Brain microvascular endothelial cell (primary cell): ENCODE data around the gene DHH.

Experiments
- DNase-seq: peaks from one replicate; pipeline ENCODE4 v3.0.0-alpha.2; 2020
- H3K27ac ChIP-seq: fragments of 250-450 bp; sonication (Bioruptor Pico); 2 replicates; pipeline ENCODE4 v1.5.1; 2020; ENCODE audit warnings: mild to moderate bottlenecking, moderate library complexity
- H3K27me3 ChIP-seq: fragments of 250-450 bp; sonication (Bioruptor Pico); replicated peaks from 2 replicates; pipeline ENCODE4 v1.5.1; 2020; ENCODE audit warnings: mild to moderate bottlenecking
- H3K36me3 ChIP-seq: fragments of 250-450 bp; sonication (Bioruptor Pico); replicated peaks from 2 replicates; pipeline ENCODE4 v1.5.1; 2020; ENCODE audit warnings: mild to moderate bottlenecking
- H3K4me3 ChIP-seq: 2 replicates; pipeline ENCODE4 v1.5.1; 2011; ENCODE audit warnings: low read depth, mild to moderate bottlenecking, control low read depth, low read length, moderate library complexity
- CTCF ChIP-seq: IDR thresholded peaks from 2 replicates; pipeline ENCODE4 v1.5.1; 2011; ENCODE audit warnings: low read depth, mild to moderate bottlenecking, moderate library complexity, low read length, control low read depth, inconsistent platforms; ENCODE audit errors: missing control alignments
- in situ Hi-C: cut with HindIII; loops from 2 replicates; pipeline ENCODE4 v1.10.0; 2017; ENCODE audit warnings: low sequenced_read_pairs, low pct_ligation_motif_present

DHH gene

DNA sequence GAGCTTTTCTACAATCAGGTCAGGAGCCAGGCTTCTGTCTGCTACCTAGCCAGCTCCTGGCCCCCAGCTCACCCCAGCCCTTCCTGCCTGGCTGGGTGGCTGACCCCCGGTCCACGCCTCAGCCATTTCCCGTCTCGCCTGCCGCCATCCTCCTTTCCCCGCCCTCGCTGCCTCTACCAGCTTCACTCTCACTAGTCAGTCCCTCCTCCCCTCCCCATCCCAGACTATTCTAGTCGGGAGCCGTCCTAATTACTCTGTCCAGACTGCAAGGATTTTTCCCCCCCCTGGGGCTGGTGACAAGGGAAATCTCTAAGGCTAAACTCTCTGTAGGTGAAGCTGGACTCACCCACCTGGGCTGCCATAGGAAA is 825 bp downstream of the DHH start:
- Histone ChIP-seq H3K36me3 (peaks cover 25% of the 10 kb centered on the region), H3K27ac (no peak overlapping the region), H3K4me3 (no peak overlapping the region), H3K27me3 (peaks cover 12% of the 10 kb centered on the region)
- in situ Hi-C loops = no loop called here
- no peak for TF ChIP-seq CTCF
- DNase-seq = no peak

DNA sequence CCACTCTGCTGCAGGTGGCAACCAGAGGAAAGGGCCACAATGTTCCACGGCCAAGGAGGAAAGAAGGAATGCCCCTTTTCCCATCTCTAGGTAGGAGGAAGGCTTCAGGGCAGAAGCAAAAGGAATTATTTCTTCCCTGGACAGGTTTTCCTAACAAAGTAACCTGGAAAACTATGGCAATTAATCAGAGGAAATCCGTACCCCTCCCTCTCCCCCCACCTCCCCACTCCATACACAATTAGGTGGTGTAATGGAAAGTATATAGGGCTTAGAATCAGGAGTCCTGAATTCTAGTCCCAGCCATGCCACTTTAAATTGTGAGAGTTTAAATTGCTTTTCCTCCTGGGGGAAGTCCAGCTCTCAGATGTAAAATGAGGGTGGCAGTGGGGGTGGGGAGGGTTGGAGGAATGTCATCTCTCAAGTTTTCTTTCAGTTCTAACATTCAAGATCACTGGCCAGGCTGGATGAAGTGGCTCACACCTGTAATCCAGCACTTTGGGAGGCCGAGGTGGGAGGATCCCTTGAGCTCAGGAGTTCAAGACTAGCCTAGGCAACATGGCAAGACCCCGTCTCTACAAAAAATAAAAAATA is 1.7 kb downstream of the DHH start:
- Histone ChIP-seq H3K27ac (no peak overlapping the region), H3K27me3 (peaks cover 12% of the 10 kb centered on the region), H3K36me3 (peaks cover 17% of the 10 kb centered on the region), H3K4me3 (no peak overlapping the region)
- no peak for DNase-seq
- in situ Hi-C loops = no loop called here
- TF ChIP-seq CTCF = no peak

DNA sequence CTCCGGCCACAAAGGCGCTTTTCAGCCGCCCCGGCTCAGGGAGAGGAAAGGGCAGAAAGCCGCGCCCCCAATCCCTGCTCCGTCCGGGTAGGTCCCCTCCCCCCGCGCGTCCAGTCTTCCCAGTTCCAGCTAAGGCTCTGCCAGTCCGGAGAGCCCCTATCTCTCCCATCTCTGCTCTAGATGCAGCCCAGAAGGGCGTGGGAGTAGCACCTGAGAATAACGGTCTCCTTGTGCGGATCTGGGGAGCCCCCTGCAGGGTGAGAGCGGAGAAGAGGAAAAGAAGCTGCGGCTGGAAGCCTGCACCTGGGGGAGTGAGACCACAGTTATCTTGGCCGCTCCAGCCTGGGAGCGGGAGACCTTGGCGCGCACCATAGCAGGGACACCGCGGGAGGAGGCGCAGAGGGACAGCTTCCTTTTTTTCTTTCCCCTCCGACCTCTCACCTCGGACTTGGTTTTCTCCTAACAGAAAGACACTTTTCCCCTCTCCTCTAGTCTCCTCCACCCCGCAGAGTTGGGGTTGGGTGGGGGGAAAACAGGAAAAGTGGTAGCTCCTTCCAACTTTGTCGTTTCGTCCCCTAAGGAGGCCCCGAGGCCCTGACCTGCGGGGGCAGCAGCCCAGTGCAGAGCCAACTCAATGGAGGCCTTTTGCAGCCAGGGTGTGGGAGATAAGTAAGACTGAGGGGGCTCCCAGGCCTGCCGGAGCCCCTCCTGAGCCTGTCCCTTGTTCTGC is 2.4 kb downstream of the DHH start:
- peak overlapping the region; percentile 40 for H3K4me3 ChIP-seq
- H3K36me3 ChIP-seq = peaks cover 10% of the 10 kb centered on the region
- in situ Hi-C loops = no loop called here
- peak; percentile 71 for TF ChIP-seq CTCF
- peaks cover 12% of the 10 kb centered on the region for H3K27me3 ChIP-seq
- no peak overlapping the region for H3K27ac ChIP-seq
- DNase-seq = no peak

DNA sequence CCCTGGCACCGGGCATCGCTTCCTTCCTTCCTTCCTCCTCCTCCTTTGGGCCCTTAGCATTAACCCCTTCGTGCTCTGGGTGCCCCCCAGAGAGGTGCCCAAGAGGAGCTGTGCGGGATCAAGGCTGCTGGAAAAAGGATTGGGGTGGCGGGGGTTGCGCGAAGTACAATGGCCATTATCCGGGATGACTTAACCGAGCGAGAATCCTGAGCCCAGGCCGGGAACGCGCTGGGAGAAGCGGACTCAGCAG is 2.8 kb downstream of the DHH start:
- Histone ChIP-seq H3K4me3 (peak overlapping the region; percentile 40), H3K36me3 (peaks cover 5% of the 10 kb centered on the region), H3K27me3 (peaks cover 12% of the 10 kb centered on the region), H3K27ac (no peak overlapping the region)
- in situ Hi-C loops = no loop called here
- no peak for TF ChIP-seq CTCF
- no peak for DNase-seq

DNA sequence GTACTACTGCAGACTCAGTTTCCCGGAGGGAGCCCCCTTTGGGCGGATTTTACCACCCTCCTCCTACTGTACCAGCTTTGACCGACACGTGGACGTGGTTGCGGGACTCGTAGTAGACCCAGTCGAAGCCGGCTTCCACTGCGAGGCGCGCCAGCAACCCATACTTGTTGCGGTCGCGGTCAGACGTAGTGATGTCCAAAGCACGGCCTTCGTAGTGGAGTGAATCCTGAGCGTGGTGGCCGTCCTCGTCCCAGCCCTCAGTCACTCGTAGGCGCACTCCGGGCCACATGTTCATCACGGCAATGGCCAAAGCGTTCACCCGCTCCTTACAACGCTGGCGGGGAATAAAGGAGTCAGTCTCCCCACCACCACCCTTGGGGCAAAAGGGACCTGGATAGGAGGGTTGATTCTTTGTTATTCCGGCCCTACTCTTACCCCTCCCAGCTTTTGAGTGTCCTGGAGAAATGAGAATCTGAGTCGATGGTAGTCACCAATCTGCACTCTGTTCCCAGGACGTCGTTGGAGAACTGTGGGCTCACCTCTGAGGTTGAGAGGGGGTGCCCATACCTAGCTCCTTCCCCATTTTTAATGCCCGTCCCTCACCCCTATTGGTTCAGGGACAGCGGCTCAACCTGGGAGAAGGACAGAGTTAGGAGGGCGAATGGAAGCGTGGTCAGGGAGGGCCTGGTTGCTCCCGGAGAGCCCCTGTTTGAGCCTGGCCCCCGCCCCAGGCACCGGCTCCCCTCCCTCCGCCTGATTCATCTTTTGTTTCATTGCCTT is 3.4 kb downstream of the DHH start:
- Histone ChIP-seq H3K4me3 (peak overlapping the region; percentile 40), H3K27ac (no peak overlapping the region), H3K27me3 (peaks cover 12% of the 10 kb centered on the region), H3K36me3 (peaks cover 3% of the 10 kb centered on the region)
- no peak for DNase-seq
- in situ Hi-C loops = no loop called here
- TF ChIP-seq CTCF = no peak
